DND-41 (cell line): Measurements from ENCODE around the gene PPP1CC.

Source experiments
- ATAC-seq: fragments of 200-7000 bp; cut with Tn5 transposase; 3 replicates; pipeline ENCODE4 v1.9.1; 2021; ENCODE audit warnings: low read depth; ENCODE audit not compliant: insufficient read depth
- DNase-seq: peaks from one replicate; pipeline ENCODE4 v3.0.0-alpha.2; 2020
- H2AFZ ChIP-seq: 2 replicates; pipeline ENCODE4 v1.6.0; 2012; ENCODE audit warnings: low read depth, low read length
- H3K27ac ChIP-seq: 2 replicates; pipeline ENCODE4 v1.5.1; 2012; ENCODE audit warnings: low read length, inconsistent platforms
- H3K27me3 ChIP-seq: fragments of 200-600 bp; sonication (generic); 2 replicates; pipeline ENCODE4 v1.6.0; 2012; ENCODE audit warnings: low read length, mild to moderate bottlenecking, inconsistent platforms; ENCODE audit not compliant: insufficient read depth, poor library complexity
- H3K36me3 ChIP-seq: 2 replicates; pipeline ENCODE4 v1.5.1; 2012; ENCODE audit warnings: low read length, inconsistent platforms; ENCODE audit not compliant: insufficient read depth
- H3K4me1 ChIP-seq: 2 replicates; pipeline ENCODE4 v1.5.1; 2012; ENCODE audit warnings: mild to moderate bottlenecking, low read length; ENCODE audit not compliant: insufficient read depth
- H3K4me2 ChIP-seq: 2 replicates; pipeline ENCODE4 v1.6.0; 2012; ENCODE audit warnings: mild to moderate bottlenecking, moderate library complexity, low read length, inconsistent platforms; ENCODE audit not compliant: insufficient read depth
- H3K4me3 ChIP-seq, 2 experiments: fragments of 200-600 bp in 1 of 2; shearing (Covaris generic) in 1 of 2; 2 replicates each; pipeline ENCODE4 v1.5.1; 2012 to 2016; ENCODE audit warnings: inconsistent platforms in 2 of 2, low read length in 2 of 2, mild to moderate bottlenecking in 2 of 2, low read depth in 1 of 2, moderate library complexity in 1 of 2
- H3K79me2 ChIP-seq: 2 replicates; pipeline ENCODE4 v1.6.0; 2012; ENCODE audit warnings: low read length, inconsistent platforms; ENCODE audit not compliant: insufficient read depth
- H3K9ac ChIP-seq: 2 replicates; pipeline ENCODE4 v1.6.0; 2012; ENCODE audit warnings: low read depth, mild to moderate bottlenecking, inconsistent platforms, low read length, moderate library complexity
- H3K9me3 ChIP-seq: 2 replicates; pipeline ENCODE4 v1.5.1; 2012; ENCODE audit warnings: low read length, moderate library complexity, mild to moderate bottlenecking, inconsistent platforms; ENCODE audit not compliant: insufficient read depth, severe bottlenecking
- H4K20me1 ChIP-seq: 2 replicates; pipeline ENCODE4 v1.6.0; 2012; ENCODE audit warnings: low read length; ENCODE audit not compliant: insufficient read depth
- EZH2 ChIP-seq: IDR thresholded peaks from 3 replicates; pipeline ENCODE4 v1.6.1; 2012; ENCODE audit warnings: borderline replicate concordance, low read depth, mild to moderate bottlenecking, moderate library complexity, low read length, inconsistent platforms; ENCODE audit not compliant: severe bottlenecking
- TF ChIP-seq, protein P1 (sequence below): IDR thresholded peaks from 2 replicates; pipeline ENCODE4 v1.5.1; 2012; ENCODE audit warnings: borderline replicate concordance, low read length, moderate library complexity, mild to moderate bottlenecking; ENCODE audit not compliant: poor library complexity, severe bottlenecking; ENCODE audit errors: extremely low read depth

PPP1CC gene

DNA sequence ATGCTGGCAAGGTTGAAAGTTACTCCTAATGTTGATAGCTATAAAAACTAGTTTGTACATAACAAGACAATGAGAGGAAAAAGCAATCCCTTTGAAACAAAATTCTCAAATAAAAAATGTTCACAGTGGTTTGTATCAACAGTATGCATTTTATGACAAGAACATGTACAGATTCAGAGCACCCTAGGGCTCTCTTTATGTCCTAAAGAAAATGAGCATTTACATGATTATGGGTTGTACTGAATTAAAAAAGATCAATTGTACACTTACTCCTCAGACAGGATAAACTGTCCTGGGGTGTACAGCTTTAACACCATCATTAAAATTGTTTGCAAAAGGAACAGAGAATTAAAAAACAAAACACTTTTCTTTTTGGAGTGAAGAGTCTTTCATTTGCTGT lies 22.2 kb downstream of the PPP1CC start:
- H3K36me3 ChIP-seq = peaks cover 85% of the 10 kb centered on the region
- no peaks in the 10 kb centered on the region for H3K4me1 ChIP-seq
- no peak overlapping the region for H3K4me3 ChIP-seq
- DNase-seq (no peak), ATAC-seq (no peak)
- H3K79me2 ChIP-seq = peaks cover 11% of the 10 kb centered on the region
- H4K20me1 ChIP-seq = peaks cover 38% of the 10 kb centered on the region
- no peak overlapping the region for H2AFZ ChIP-seq
- H3K9me3 ChIP-seq = no peaks in the 10 kb centered on the region
- H3K4me2 ChIP-seq = no peak overlapping the region
- H3K27me3 ChIP-seq = no peaks in the 10 kb centered on the region
- no peak overlapping the region for H3K27ac ChIP-seq
- TF ChIP-seq, protein P1, sequence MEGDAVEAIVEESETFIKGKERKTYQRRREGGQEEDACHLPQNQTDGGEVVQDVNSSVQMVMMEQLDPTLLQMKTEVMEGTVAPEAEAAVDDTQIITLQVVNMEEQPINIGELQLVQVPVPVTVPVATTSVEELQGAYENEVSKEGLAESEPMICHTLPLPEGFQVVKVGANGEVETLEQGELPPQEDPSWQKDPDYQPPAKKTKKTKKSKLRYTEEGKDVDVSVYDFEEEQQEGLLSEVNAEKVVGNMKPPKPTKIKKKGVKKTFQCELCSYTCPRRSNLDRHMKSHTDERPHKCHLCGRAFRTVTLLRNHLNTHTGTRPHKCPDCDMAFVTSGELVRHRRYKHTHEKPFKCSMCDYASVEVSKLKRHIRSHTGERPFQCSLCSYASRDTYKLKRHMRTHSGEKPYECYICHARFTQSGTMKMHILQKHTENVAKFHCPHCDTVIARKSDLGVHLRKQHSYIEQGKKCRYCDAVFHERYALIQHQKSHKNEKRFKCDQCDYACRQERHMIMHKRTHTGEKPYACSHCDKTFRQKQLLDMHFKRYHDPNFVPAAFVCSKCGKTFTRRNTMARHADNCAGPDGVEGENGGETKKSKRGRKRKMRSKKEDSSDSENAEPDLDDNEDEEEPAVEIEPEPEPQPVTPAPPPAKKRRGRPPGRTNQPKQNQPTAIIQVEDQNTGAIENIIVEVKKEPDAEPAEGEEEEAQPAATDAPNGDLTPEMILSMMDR = no peak
- TF ChIP-seq EZH2 = no peak
- no peak overlapping the region for H3K9ac ChIP-seq

DNA sequence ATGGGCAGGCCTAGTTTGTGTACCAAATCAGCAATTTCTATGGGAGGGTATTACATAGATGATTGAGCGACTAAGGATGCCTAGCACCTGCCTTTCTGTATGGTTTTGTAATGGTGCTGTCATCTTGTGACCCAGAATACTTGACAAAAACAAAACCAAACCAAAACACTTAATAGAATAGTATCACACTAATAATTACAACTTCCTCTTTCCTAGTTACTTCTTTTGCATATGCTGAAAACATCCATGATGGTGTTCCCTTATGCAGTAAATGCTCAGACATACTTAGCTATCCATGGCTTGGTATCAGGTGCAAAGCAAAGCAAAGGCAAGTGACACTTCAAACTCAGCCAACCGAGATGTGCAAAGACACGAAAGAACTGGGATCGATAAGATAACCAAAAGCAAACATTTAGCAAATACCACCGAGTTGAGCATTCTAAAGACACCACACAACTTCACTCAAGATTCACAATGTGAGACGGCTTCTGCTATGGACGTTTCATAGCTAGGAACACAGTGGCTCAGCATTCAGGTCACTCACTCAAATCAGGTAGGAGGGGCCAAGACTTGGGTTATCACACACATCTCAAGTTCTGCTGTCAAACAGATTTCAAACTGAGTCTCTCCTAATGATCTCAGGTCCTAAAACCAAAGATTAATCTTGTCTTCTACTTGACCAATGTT lies 24.3 kb downstream of the PPP1CC start:
- no peak overlapping the region for H3K27ac ChIP-seq
- TF ChIP-seq, protein P1 = no peak
- no peak for TF ChIP-seq EZH2
- ATAC-seq = no peak
- no peak overlapping the region for H3K9ac ChIP-seq
- peaks cover 64% of the 10 kb centered on the region for H3K36me3 ChIP-seq
- 0 out of 2 replicates have a peak, but pooled peaks cover 3% of the 10 kb centered on the region for H3K79me2 ChIP-seq
- H3K27me3 ChIP-seq = no peaks in the 10 kb centered on the region
- no peak overlapping the region for H3K4me2 ChIP-seq
- no peaks in the 10 kb centered on the region for H3K9me3 ChIP-seq
- peaks cover 26% of the 10 kb centered on the region; the same call in 1 of the 2 replicates for H4K20me1 ChIP-seq
- H2AFZ ChIP-seq = no peak overlapping the region
- H3K4me1 ChIP-seq = no peaks in the 10 kb centered on the region
- no peak for DNase-seq
- no peak overlapping the region for H3K4me3 ChIP-seq

DNA sequence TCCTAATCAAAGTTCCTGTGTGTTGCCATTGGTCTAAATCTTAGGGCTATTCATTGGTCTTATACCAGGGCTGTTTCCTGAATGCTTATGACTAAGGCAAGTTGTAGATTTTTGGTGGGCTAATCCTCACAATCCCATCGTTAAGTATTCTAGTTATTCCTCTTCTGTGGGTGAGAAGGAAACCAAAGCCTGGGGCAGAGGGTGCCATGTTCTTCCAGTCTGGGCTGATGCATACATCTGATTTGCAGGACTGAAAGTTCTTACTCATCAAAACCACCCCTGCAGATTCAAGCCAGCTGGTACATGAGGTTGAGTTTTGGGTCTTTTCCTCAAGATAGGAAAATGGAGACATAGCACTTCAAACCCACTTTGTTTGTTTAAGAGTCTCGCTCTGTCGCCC lies 25.7 kb downstream of the PPP1CC start:
- ATAC-seq = peak; percentile 6; the same call in 1 of the 3 replicates
- H3K27ac ChIP-seq = no peak overlapping the region
- DNase-seq = no peak
- H3K4me1 ChIP-seq = no peaks in the 10 kb centered on the region
- peaks cover 26% of the 10 kb centered on the region; the same call in 1 of the 2 replicates for H4K20me1 ChIP-seq
- TF ChIP-seq, protein P1 = no peak
- TF ChIP-seq EZH2 = no peak
- H3K27me3 ChIP-seq = no peaks in the 10 kb centered on the region
- H3K9ac ChIP-seq = no peak overlapping the region
- H3K4me3 ChIP-seq = no peak overlapping the region
- peaks cover 52% of the 10 kb centered on the region for H3K36me3 ChIP-seq
- H2AFZ ChIP-seq = no peak overlapping the region
- H3K79me2 ChIP-seq = 0 out of 2 replicates have a peak, but pooled peaks cover 3% of the 10 kb centered on the region
- no peak overlapping the region for H3K4me2 ChIP-seq
- no peaks in the 10 kb centered on the region for H3K9me3 ChIP-seq
